IMR-90 (cell line): Measurements from ENCODE around the gene ELP4. TPM values are rescaled to one million over a fixed set of nuclear protein-coding genes. Genes with fewer than 3 reads are reported as not detected.

Source experiments
- ATAC-seq: fragments of 200-7000 bp; cut with Tn5 transposase; 2 replicates; pipeline ENCODE4 v1.9.1; 2020; ENCODE audit warnings: low read depth, mild to moderate bottlenecking, moderate library complexity
- BruUV-seq: library from RNA; stranded (reverse); fragments of 400-500 nt; replicated peaks from 2 replicates; lab custom pipeline; 2021; lab: Mats Ljungman, UMichigan
- CTCF ChIA-PET: fragments of 300-600 bp; formaldehyde crosslinking; extraction: SDS; loops from one replicate; lab custom pipeline; 2021; ENCODE audit warnings: antibody characterized with exemption; lab: Yijun Ruan, JAX
- POLR2A ChIA-PET: fragments of 300-600 bp; sonication (Branson Sonifier 250); formaldehyde crosslinking; loops from one replicate; lab custom pipeline; 2022; ENCODE audit warnings: antibody characterized with exemption; ENCODE audit not compliant: unreplicated experiment; lab: Charles Lee
- DNase-seq: peaks from one replicate; pipeline ENCODE4 v3.0.0; 2013
- H2AFZ ChIP-seq: replicated peaks from 2 replicates; pipeline ENCODE3; 2013; ENCODE audit warnings: low read length, mild to moderate bottlenecking; ENCODE audit not compliant: poor library complexity
- H2AK5ac ChIP-seq: 2 replicates; pipeline ENCODE4 v1.6.1; 2013; ENCODE audit warnings: low read depth, low read length, inconsistent platforms
- H2AK9ac ChIP-seq: replicated peaks from 2 replicates; pipeline ENCODE3; 2013; ENCODE audit warnings: mild to moderate bottlenecking, low read depth, low read length, moderate library complexity; ENCODE audit not compliant: poor library complexity
- H2BK120ac ChIP-seq: 2 replicates; pipeline ENCODE4 v1.6.1; 2013; ENCODE audit warnings: low read depth, low read length, inconsistent platforms
- H2BK15ac ChIP-seq: 3 replicates; pipeline ENCODE4 v1.6.1; 2013; ENCODE audit warnings: low read depth, low read length, inconsistent platforms
- H2BK20ac ChIP-seq: 2 replicates; pipeline ENCODE4 v1.6.1; 2013; ENCODE audit warnings: low read depth, mild to moderate bottlenecking, inconsistent platforms, low read length, moderate library complexity
- H2BK5ac ChIP-seq: 2 replicates; pipeline ENCODE4 v1.6.1; 2013; ENCODE audit warnings: mild to moderate bottlenecking, low read depth, low read length, inconsistent platforms; ENCODE audit not compliant: poor library complexity, severe bottlenecking
- H3K14ac ChIP-seq: replicated peaks from 2 replicates; pipeline ENCODE4 v1.6.1; 2013; ENCODE audit warnings: low read depth, low read length, inconsistent platforms
- H3K18ac ChIP-seq: 2 replicates; pipeline ENCODE4 v1.6.1; 2013; ENCODE audit warnings: low read depth, low read length, control low read depth
- H3K23ac ChIP-seq: 2 replicates; pipeline ENCODE4 v1.6.1; 2013; ENCODE audit warnings: low read depth, low read length, inconsistent platforms
- H3K27ac ChIP-seq: 2 replicates; pipeline ENCODE4 v1.5.1; 2013; ENCODE audit warnings: mild to moderate bottlenecking, control low read depth, low read length; ENCODE audit not compliant: insufficient read depth
- H3K27me3 ChIP-seq: 2 replicates; pipeline ENCODE4 v1.6.1; 2013; ENCODE audit warnings: low read length; ENCODE audit not compliant: control insufficient read depth, insufficient read depth
- H3K36me3 ChIP-seq: 2 replicates; pipeline ENCODE4 v1.6.1; 2013; ENCODE audit warnings: low read length, mixed read lengths; ENCODE audit not compliant: control insufficient read depth, insufficient read depth
- H3K4ac ChIP-seq: 2 replicates; pipeline ENCODE4 v1.6.1; 2013; ENCODE audit warnings: low read depth, low read length, inconsistent platforms
- H3K4me1 ChIP-seq: 2 replicates; pipeline ENCODE4 v1.6.1; 2013; ENCODE audit warnings: low read length, mixed read lengths; ENCODE audit not compliant: control insufficient read depth, insufficient read depth
- H3K4me2 ChIP-seq: 2 replicates; pipeline ENCODE4 v1.6.1; 2013; ENCODE audit warnings: low read depth, mild to moderate bottlenecking, control low read depth, low read length, moderate library complexity
- H3K4me3 ChIP-seq: 2 replicates; pipeline ENCODE4 v1.5.1; 2013; ENCODE audit warnings: low read depth, mild to moderate bottlenecking, control low read depth, low read length, moderate library complexity; ENCODE audit not compliant: insufficient read depth
- H3K56ac ChIP-seq: 2 replicates; pipeline ENCODE4 v1.6.1; 2013; ENCODE audit warnings: low read length, inconsistent platforms; ENCODE audit not compliant: insufficient read depth; ENCODE audit errors: extremely low read depth
- H3K79me1 ChIP-seq, 2 experiments: 2 replicates each; pipeline ENCODE4 v1.6.1; 2013; ENCODE audit warnings: low read length in 2 of 2, inconsistent platforms in 1 of 2, low read depth in 1 of 2
- H3K9ac ChIP-seq: 2 replicates; pipeline ENCODE4 v1.6.1; 2013; ENCODE audit warnings: low read depth, low read length, control low read depth
- H3K9me1 ChIP-seq: 2 replicates; pipeline ENCODE4 v1.6.1; 2013; ENCODE audit warnings: low read length, inconsistent platforms; ENCODE audit not compliant: insufficient read depth
- H3K9me3 ChIP-seq: 2 replicates; pipeline ENCODE4 v1.6.1; 2013; ENCODE audit warnings: low read length; ENCODE audit not compliant: control insufficient read depth, insufficient read depth
- H4K20me1 ChIP-seq: 2 replicates; pipeline ENCODE4 v1.6.1; 2013; ENCODE audit warnings: low read length, inconsistent platforms; ENCODE audit not compliant: insufficient read depth
- H4K5ac ChIP-seq: 2 replicates; pipeline ENCODE4 v1.6.1; 2013; ENCODE audit warnings: mild to moderate bottlenecking, low read depth, low read length, control low read depth
- H4K8ac ChIP-seq, 2 experiments: 2 replicates each; pipeline ENCODE4 v1.6.1; 2013; ENCODE audit warnings: low read depth in 2 of 2, low read length in 2 of 2, control low read depth in 1 of 2, inconsistent platforms in 1 of 2
- H4K91ac ChIP-seq: 2 replicates; pipeline ENCODE4 v1.6.1; 2013; ENCODE audit warnings: low read depth, low read length, inconsistent platforms; ENCODE audit not compliant: insufficient read depth
- CEBPB ChIP-seq: IDR thresholded peaks from 2 replicates; pipeline ENCODE4 v1.6.1; 2012; ENCODE audit warnings: low read depth, low read length, improper control_type of control experiment
- CHD1 ChIP-seq: IDR thresholded peaks from 2 replicates; pipeline ENCODE4 v1.6.1; 2012; ENCODE audit warnings: low read depth, low read length, improper control_type of control experiment
- FOS ChIP-seq: fragments of 150-350 bp; IDR thresholded peaks from 2 replicates; pipeline ENCODE4 v1.6.1; 2016; ENCODE audit warnings: low read depth, low read length
- MAZ ChIP-seq: IDR thresholded peaks from 2 replicates; pipeline ENCODE4 v1.6.1; 2012; ENCODE audit warnings: low read depth, mild to moderate bottlenecking, low read length, improper control_type of control experiment, moderate library complexity, borderline replicate concordance
- MXI1 ChIP-seq: IDR thresholded peaks from 2 replicates; pipeline ENCODE4 v1.6.1; 2012; ENCODE audit warnings: low read depth, mild to moderate bottlenecking, low read length, moderate library complexity, borderline replicate concordance
- NFE2L2 ChIP-seq: fragments of 150-350 bp; IDR thresholded peaks from 2 replicates; pipeline ENCODE4 v1.6.1; 2016; ENCODE audit warnings: low read depth, mild to moderate bottlenecking, low read length
- RCOR1 ChIP-seq: IDR thresholded peaks from 2 replicates; pipeline ENCODE4 v1.6.1; 2012; ENCODE audit warnings: mild to moderate bottlenecking, low read length, improper control_type of control experiment; ENCODE audit not compliant: insufficient replicate concordance
- RFX5 ChIP-seq: IDR thresholded peaks from 2 replicates; pipeline ENCODE4 v1.8.0; 2012; ENCODE audit warnings: low read depth, mild to moderate bottlenecking, low read length, moderate library complexity
- SMC3 ChIP-seq: fragments of 150-350 bp; IDR thresholded peaks from 2 replicates; pipeline ENCODE4 v1.6.1; 2016; ENCODE audit warnings: low read depth, mild to moderate bottlenecking, antibody characterized with exemption, low read length, moderate library complexity
- USF2 ChIP-seq: fragments of 150-350 bp; IDR thresholded peaks from 2 replicates; pipeline ENCODE4 v1.6.1; 2017; ENCODE audit warnings: mild to moderate bottlenecking, antibody characterized with exemption, low read length, low read depth
- WGBS, 2 experiments: methylation state at CpG; one replicate each; pipeline versions ENCODE4 v1.1.5 to v1.1.7; 2013; ENCODE audit warnings: missing lambda C conversion rate in 2 of 2; ENCODE audit not compliant: insufficient read length in 1 of 2; ENCODE audit errors: extremely low coverage in 2 of 2; 5-methylcytosine and 5-hydroxymethylcytosine counted together
- dilution Hi-C: fragments of 300-500 bp; cut with HindIII; formaldehyde crosslinking; loops from one replicate; pipeline ENCODE4 v1.14.3; 2018; ENCODE audit warnings: low sequenced_read_pairs; ENCODE audit not compliant: unreplicated experiment
- in situ Hi-C: fragments of 300-500 bp; cut with MboI; formaldehyde crosslinking; loops from 3 replicates; pipeline ENCODE4 v1.14.3; 2019; ENCODE audit warnings: low sequenced_read_pairs, inconsistent platforms, mixed read lengths
- intact Hi-C: fragments of 100-400 bp; cut with micrococcal nuclease; formaldehyde crosslinking; loops from 2 replicates; pipeline ENCODE4 v1.10.0; 2022
- polyA plus RNA-seq, 3 experiments: library from polyadenylated mRNA; depleted of rRNA; stranded (reverse); fragments of >200 nt; gene quantifications; 2 replicates each; pipeline ENCODE4 v1.2.3, GENCODE V29; 2012; ENCODE audit warnings: low replicate concordance in 1 of 3
- total RNA-seq: library from RNA; depleted of rRNA; stranded (reverse); fragments of >200 nt; gene quantifications from 2 replicates; pipeline ENCODE4 v1.2.3, GENCODE V29; 2012

ELP4 gene
- total and polyA plus RNA-seq, 2 of the 4 experiments (the other 2 are of a cell fraction): 8.4 to 20.4 TPM

GRCh38 chr11:31822175-31822926, 312.8 kb downstream of the ELP4 start:
- Histone ChIP-seq H3K79me1 (no peaks in the 10 kb centered on the region), H3K4ac (no peak overlapping the region), H2BK5ac (no peak overlapping the region), H3K4me3 (no peak overlapping the region), H2AK5ac (no peak overlapping the region), H4K20me1 (no peaks in the 10 kb centered on the region; the same call in 1 of the 2 replicates), H3K4me2 (no peak overlapping the region), H3K9ac (no peak overlapping the region), H2AFZ (no peak overlapping the region), H3K9me3 (peaks cover 31% of the 10 kb centered on the region), H3K4me1 (peaks cover 5% of the 10 kb centered on the region; the same call in 1 of the 2 replicates), H3K18ac (no peak overlapping the region), H2BK15ac (no peak overlapping the region), H4K8ac (no peak overlapping the region), H2BK120ac (no peak overlapping the region), H2BK20ac (no peak overlapping the region), H3K9me1 (no peaks in the 10 kb centered on the region), H3K27me3 (peaks cover 97% of the 10 kb centered on the region), H4K5ac (no peak overlapping the region), H3K36me3 (no peaks in the 10 kb centered on the region), H2AK9ac (no peak overlapping the region), H3K23ac (no peak overlapping the region), H4K91ac (no peak overlapping the region), H3K14ac (no peak overlapping the region), H3K27ac (no peak overlapping the region), H3K56ac (no peak overlapping the region)
- in situ Hi-C loops (no loop called here), intact Hi-C loops (no loop called here), dilution Hi-C loops (no loop called here)
- 83% methylated on average over 2 of the region's 17 CpGs; no CpG with 5 or more reads in 1 of the 2 experiments for WGBS, 2 experiments
- no peak for ATAC-seq
- POLR2A ChIA-PET: no interaction called here
- CTCF ChIA-PET: interaction anchor here (0.7 kb wide), 1 partner anchor 175 kb away, joined by 3 read pairs; no protein-coding TSS in a partner anchor
- DNase-seq: no peak
- TF ChIP-seq MAZ (no peak), NFE2L2 (no peak), RCOR1 (no peak), FOS (no peak), MXI1 (no peak), SMC3 (no peak), RFX5 (no peak), CHD1 (no peak), CEBPB (no peak), USF2 (no peak)
- no TSS peak for BruUV-seq
